HG03442 (cell line): ENCODE data around the gene GPX8.
A peak's percentile ranks its signal among the peaks of the same experiment; 100 is the strongest.

Experiments
- ATAC-seq: cut with Tn5 transposase; IDR thresholded peaks from one replicate; pipeline ENCODE4 v1.9.1; 2021; ENCODE audit warnings: mild to moderate bottlenecking, moderate library complexity; ENCODE audit not compliant: unreplicated experiment

Gene GPX8

DNA sequence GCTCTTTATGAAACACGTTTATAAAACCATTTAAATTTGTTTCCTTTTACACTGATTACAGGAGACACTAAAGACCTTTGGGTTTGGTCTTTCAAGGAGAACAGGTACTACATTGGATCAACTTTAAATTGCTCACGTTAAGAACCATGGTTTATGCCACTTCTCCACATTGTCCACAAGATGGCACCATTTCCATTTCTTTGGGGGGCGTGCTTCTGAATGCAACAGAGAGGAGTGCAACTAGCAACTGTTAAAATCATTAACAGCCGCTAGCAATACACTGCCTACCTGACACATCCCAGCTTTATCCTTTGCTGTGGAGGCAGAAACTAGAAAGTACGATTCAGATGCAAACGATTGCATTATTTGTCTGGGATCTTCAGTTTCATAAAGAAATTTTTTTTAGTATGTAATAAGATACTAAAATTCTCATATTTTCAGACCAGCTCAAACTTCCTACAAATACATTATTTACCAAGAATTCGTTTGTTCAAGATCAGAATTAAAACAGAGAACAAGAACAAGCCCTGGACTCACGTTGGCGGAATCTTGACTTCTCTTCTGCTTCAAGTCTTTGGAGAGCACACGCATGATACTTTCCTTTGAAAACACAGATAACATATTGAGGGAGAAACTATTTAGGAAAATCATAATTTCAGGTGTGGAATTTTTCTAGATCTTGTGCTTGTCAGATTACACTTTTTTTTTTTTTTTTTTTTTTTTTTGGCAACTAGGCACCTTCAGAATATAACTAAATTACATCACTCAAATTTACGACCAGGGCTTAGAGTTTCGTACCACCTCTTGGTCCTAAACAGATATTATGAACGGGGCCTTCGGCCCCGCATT lies 12.3 kb downstream of the GPX8 start:
- peak; percentile 62 for ATAC-seq

DNA sequence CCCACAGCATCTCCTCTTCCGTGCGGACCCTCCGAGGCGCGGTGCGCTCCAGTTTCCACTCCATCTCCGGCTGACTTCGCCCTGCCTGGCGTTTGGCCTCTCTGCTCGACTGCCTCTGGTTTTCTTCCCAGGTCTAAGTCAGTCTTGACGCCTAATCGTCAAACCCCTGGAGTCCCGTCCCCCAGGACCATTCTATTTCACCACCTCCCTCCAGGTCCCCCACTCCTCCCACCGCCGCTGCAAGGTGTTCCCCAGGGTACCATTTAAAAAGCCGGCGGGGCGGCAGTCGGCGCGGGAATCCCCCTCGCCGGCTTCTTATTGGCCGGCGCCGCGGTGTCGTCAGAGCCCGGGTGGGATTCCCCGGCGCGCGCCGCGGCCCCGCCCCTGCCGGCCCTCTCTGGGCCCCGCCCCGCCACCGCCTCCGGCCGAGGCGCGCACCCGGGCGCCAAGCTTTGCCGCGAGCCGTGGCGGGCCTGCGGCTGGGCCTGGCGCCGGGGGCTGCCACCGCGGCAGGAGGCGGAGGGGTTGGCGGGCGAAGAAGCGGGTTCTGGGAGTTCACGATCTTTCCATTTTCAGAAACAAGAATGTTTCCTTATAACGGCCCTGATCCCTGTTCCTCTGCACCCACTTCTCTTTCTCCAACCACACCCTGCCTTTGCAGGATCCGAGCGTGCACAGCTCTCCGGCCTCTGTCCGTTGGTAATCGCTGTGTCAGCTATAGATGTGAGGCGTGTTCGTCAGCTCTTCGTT lies 13.1 kb downstream of the GPX8 start, which contains the start of gene CDC20B:
CDC20B (minus strand) TSS at position 241 of the 750 bp plus-strand sequence; CDS start at position 64, 177 bp downstream.
- peak; percentile 81 for ATAC-seq

- peak; percentile 3 for ATAC-seq
Measured at GRCh38 chr5:55173687-55174230, 13.8 kb downstream of the GPX8 start.

DNA sequence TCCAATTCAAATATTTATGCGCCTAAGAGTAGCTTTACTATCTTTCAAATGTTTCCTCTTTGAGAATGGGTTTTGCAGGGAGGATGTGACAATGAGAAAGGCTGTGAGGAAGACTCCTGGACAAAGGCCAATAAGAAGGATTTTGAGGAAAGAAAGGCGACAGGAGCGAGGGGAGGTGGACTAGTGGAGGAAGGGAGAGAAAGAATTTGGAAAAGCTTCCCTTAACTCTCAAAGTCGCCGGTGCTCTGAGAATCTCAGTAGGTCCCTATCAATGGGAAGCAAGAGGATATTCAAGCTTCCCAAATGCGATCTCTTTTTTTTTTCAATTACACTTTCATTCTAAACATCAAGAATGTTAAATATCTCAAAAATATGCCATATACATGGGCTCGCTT lies 15.8 kb downstream of the GPX8 start:
- ATAC-seq, result no peak

DNA sequence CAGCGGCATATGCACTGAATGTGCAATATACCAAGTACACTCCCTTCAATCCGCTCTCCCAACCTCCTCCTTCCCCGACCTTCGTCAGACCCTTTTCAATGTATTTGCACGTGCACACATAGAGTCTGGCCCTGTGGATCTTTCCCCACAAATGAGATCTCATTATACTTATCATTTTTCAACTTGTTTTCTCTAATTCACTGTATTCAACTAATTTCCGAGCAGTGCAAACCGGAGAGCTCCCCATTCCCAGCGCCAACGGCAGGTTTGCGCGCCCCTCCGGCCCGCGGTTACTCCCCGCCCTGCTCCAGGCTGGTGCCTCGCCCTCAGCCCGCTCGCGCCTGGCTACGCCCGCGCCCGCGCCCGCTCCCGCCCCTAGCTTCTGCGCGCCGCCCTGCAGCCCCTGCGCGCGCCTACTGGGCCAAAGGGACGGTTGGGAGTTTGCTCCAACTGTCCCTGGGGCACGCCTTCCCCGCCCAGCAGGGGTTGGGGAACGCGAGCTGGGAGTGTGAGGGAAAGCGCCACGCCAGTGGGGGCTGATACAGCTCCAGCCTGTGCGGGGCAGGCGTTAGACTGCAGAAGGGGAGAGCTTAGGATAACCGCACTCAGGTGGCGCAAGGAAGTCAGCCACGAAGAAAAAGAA lies 16.3 kb downstream of the GPX8 start:
- no peak for ATAC-seq

DNA sequence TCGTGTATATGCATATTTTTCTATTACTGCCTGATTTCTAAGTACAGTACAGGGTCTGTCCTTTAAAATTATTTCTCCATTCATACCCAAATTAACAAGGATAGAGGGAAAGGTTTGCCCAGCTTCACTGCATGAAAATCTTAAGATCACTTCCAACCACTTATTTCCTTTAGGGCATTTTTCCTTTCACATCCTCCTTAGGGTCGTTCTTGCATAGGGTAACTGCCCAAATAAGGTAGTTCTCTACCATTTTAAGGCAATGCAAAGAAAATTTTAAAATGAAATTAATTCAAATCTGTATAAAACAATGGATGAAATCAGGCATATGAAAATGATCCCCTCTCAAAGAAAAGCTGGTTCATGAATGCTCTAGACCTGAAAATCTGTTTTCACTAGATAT lies 17.1 kb downstream of the GPX8 start:
- ATAC-seq, result no peak

GRCh38 chr5:55180016-55180415 lies 20.0 kb downstream of the GPX8 start:
- ATAC-seq, result no peak

- ATAC-seq, result no peak
Measured at GRCh38 chr5:55187370-55187769, 27.4 kb downstream of the GPX8 start.

DNA sequence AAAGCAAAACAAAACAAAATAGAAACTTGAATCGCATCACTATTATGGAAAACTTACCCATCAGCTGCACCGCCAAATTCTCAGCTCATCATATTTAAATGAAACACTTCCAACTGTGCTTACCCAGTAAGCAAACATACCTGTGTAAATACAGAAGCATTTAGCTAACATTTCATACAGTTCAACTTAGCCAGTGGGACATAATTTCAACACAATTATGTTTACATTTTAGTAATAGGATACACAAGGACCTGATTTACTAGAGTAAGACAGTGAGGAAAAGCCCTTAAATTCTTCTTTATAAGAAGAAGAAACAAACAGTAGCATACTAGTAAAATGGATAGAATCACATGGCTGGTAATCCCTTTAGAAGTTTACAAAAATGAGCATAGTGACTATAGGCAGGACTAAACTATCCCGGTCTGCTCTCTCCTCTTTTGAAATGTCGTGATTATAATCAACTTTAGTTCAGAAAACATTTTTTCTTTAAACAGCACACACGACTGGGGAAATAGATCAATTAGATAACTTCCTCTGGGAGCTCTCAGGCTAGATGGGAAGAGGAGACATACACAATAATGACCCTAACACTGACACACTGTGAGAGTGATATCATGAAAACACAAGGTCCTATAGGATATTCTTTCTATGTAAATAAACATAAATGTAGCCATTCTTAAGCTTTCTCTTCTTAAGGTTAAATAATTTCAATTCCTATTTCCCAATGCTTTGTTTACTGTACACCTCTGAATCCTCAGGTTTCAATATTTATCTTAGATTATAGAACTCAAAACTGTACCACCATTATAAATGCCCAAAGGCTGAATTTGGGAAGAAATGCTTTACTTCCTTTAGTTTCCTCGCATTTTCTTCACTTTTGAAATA lies 28.9 kb downstream of the GPX8 start:
- no peak for ATAC-seq

DNA sequence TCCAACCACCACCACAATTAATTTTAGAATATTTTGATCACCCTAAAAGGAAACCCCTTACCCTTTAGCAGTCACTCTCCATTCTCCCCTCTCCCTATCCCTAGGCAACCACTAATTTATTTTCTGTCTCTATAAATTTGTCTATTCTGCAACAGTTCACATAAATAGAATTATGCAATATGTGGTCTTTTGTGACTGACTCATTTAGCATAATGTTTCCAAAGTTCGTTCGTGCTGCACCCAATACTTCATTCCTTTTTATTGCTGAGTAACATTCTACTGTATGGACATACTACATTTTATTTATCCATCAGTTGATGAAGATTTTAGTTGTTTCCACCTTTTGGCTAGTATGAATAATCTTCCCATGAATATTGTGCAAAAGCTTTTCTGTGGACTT lies 31.2 kb downstream of the GPX8 start:
- ATAC-seq, result no peak

DNA sequence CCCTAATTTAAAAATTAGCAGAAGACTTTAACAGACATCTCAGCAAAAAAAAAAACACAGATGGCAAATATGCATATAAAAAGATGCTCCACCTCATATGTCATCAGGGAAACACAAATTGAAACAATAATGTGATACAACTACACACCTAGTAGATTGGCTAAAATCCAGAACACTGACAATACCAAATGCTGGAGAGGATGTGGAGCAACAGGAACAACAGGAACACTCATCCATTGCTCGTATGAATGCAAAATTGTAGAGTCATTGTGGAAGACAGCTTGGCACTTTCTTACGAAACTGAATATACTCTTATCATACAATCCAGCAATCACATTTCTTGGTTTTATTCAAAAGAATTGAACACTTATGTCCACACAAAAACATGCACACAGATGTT lies 45.0 kb downstream of the GPX8 start:
- no peak for ATAC-seq

GRCh38 chr5:55211184-55211874 lies 51.4 kb downstream of the GPX8 start:
- no peak for ATAC-seq
